Gastroesophageal sphincter (tissue), 4 donors: ENCODE data around the gene KASH5. TPM values are rescaled to one million over a fixed set of nuclear protein-coding genes. Genes with fewer than 3 reads are reported as not detected.

Experiments
- ATAC-seq: fragments of 150-250 bp; one replicate; pipeline ENCODE4 v1.9.1; 2016; ENCODE audit warnings: mild to moderate bottlenecking, moderate library complexity
- H3K27ac ChIP-seq, 4 donors: fragments of 200-600 bp; sonication (generic) in 3 of 4; 1 replicate in 3 of 4; 2 replicates in 1 of 4; pipeline ENCODE4 v1.5.1; 2016 to 2019
- H3K27me3 ChIP-seq: fragments of 200-600 bp; sonication (generic); one replicate; pipeline ENCODE4 v1.5.1; 2019
- H3K36me3 ChIP-seq, 2 donors: fragments of 200-600 bp; sonication (generic); one replicate each; pipeline ENCODE4 v1.5.1; 2019; ENCODE audit warnings: control low read depth in 1 of 2
- H3K4me1 ChIP-seq, 3 donors: fragments of 200-600 bp; sonication (generic); 1 replicate in 2 of 3; 2 replicates in 1 of 3; pipeline ENCODE4 v1.5.1; 2016 to 2019; ENCODE audit warnings: control low read depth in 2 of 3
- H3K4me3 ChIP-seq, 2 donors: fragments of 200-600 bp; sonication (generic); one replicate each; pipeline ENCODE4 v1.5.1; 2019; ENCODE audit warnings: mild to moderate bottlenecking in 1 of 2, moderate library complexity in 1 of 2
- H3K9me3 ChIP-seq, 3 donors: fragments of 200-600 bp; sonication (generic); one replicate each; pipeline ENCODE4 v1.5.1; 2017 to 2019; ENCODE audit warnings: control low read depth in 2 of 3
- EP300 ChIP-seq: sonication (generic); formaldehyde crosslinking; IDR thresholded peaks from one replicate; pipeline ENCODE4 v1.6.1; 2017; ENCODE audit warnings: antibody characterized with exemption, mild to moderate bottlenecking
- POLR2A ChIP-seq, 2 donors: fragments of 450-650 bp; IDR thresholded peaks; one replicate each; pipeline ENCODE4 v1.6.1; 2017; ENCODE audit warnings: antibody characterized with exemption in 2 of 2, mild to moderate bottlenecking in 2 of 2, moderate library complexity in 1 of 2
- POLR2AphosphoS5 ChIP-seq: sonication (generic); formaldehyde crosslinking; IDR thresholded peaks from one replicate; pipeline ENCODE4 v1.6.1; 2017; ENCODE audit warnings: antibody characterized with exemption
- WGBS, 2 donors: methylation state at CpG; one replicate each; pipeline ENCODE4 v1.1.5; 2018; ENCODE audit warnings: low coverage in 1 of 2; 5-methylcytosine and 5-hydroxymethylcytosine counted together
- total RNA-seq, 4 donors: library from RNA; depleted of rRNA; stranded (reverse); fragments of >200 nt; gene quantifications; one replicate each; pipeline ENCODE4 v1.1.0, GENCODE V29; 2016
- TF ChIP-seq, protein P1 (sequence below), 4 experiments: fragments of 200-600 bp in 2 of 4; fragments of 450-650 bp in 2 of 4; sonication (generic) in 1 of 4; IDR thresholded peaks; one replicate each; pipeline ENCODE4 v1.5.1; 2017 to 2019; ENCODE audit warnings: antibody characterized with exemption in 4 of 4, mild to moderate bottlenecking in 2 of 4, moderate library complexity in 2 of 4

KASH5 gene
- total RNA-seq, 4 donors from 2014 or later = not detected

- H3K27ac ChIP-seq = peak overlapping the region in 1 of 4 donors; percentile 49
- no peaks in the 10 kb centered on the region for H3K9me3 ChIP-seq
- H3K4me3 ChIP-seq = peak overlapping the region in 1 of 2 donors; percentile 67
- H3K4me1 ChIP-seq = peaks cover 0 to 31% (median 5%) of the 10 kb centered on the region in 3 donors
- 9 to 18% methylated on average over 11 to 14 of the region's 19 CpGs for WGBS, 2 donors
- TF ChIP-seq EP300 (no peak), POLR2A (IDR thresholded peaks at IDR 0.05) (no peak), POLR2AphosphoS5 (no peak)
- TF ChIP-seq, protein P1, sequence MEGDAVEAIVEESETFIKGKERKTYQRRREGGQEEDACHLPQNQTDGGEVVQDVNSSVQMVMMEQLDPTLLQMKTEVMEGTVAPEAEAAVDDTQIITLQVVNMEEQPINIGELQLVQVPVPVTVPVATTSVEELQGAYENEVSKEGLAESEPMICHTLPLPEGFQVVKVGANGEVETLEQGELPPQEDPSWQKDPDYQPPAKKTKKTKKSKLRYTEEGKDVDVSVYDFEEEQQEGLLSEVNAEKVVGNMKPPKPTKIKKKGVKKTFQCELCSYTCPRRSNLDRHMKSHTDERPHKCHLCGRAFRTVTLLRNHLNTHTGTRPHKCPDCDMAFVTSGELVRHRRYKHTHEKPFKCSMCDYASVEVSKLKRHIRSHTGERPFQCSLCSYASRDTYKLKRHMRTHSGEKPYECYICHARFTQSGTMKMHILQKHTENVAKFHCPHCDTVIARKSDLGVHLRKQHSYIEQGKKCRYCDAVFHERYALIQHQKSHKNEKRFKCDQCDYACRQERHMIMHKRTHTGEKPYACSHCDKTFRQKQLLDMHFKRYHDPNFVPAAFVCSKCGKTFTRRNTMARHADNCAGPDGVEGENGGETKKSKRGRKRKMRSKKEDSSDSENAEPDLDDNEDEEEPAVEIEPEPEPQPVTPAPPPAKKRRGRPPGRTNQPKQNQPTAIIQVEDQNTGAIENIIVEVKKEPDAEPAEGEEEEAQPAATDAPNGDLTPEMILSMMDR (IDR thresholded peaks at IDR 0.05) = no peak
- no peaks in the 10 kb centered on the region for H3K36me3 ChIP-seq
- H3K27me3 ChIP-seq = peaks cover 76% of the 10 kb centered on the region
- no peak for ATAC-seq
Measured at GRCh38 chr19:49440439-49441209, 52.6 kb downstream of the KASH5 start.

- peak; percentile 26 for ATAC-seq
Measured at GRCh38 chr19:49441210-49441959, 53.3 kb downstream of the KASH5 start, which contains the start of gene SLC17A7. Gene SLC17A7, minus strand, starts transcription at chr19:49441527. Its CDS starts 148 bp downstream, at chr19:49441379.

GRCh38 chr19:49441960-49442350 lies 53.9 kb downstream of the KASH5 start:
- 12 to 16% methylated on average over 10 to 14 of the region's 14 CpGs for WGBS, 2 donors
- Histone ChIP-seq H3K4me1 (peaks cover 0 to 31% (median 5%) of the 10 kb centered on the region in 3 donors), H3K27ac (peak overlapping the region in 3 of 4 donors; percentile 77 to 82 (median 82)), H3K27me3 (peaks cover 63% of the 10 kb centered on the region), H3K9me3 (no peaks in the 10 kb centered on the region), H3K36me3 (peaks cover 0 to 9% of the 10 kb centered on the region in 2 donors), H3K4me3 (peak overlapping the region in 1 of 2 donors; percentile 67)
- TF ChIP-seq POLR2A (IDR thresholded peaks at IDR 0.05) = no peak
- no peak for TF ChIP-seq EP300
- TF ChIP-seq POLR2AphosphoS5 = no peak
- TF ChIP-seq, protein P1 (IDR thresholded peaks at IDR 0.05) = no peak
- no peak for ATAC-seq

More at GRCh38 chr19:49441210-49441959, 53.3 kb downstream of the KASH5 start, which contains the start of gene SLC17A7:
- H3K27ac ChIP-seq = peak within 1 kb of the TSS in 3 of 4 donors; percentile 77 to 82 (median 82)
- H3K9me3 ChIP-seq = no peaks in the 10 kb centered on the region
- peak within 1 kb of the TSS in 1 of 2 donors; percentile 67 for H3K4me3 ChIP-seq
- TF ChIP-seq POLR2A (IDR thresholded peaks at IDR 0.05) (no peak), EP300 (no peak), POLR2AphosphoS5 (no peak)
- TF ChIP-seq, protein P1 (IDR thresholded peaks at IDR 0.05) = no peak
- H3K4me1 ChIP-seq = peaks cover 0 to 31% (median 5%) of the 10 kb centered on the region in 3 donors
- 5 to 9% methylated on average over 13 of the region's 56 CpGs for WGBS, 2 donors
- peaks cover 69% of the 10 kb centered on the region for H3K27me3 ChIP-seq
- peaks cover 0 to 4% of the 10 kb centered on the region in 2 donors for H3K36me3 ChIP-seq

GRCh38 chr19:49442354-49442753 lies 54.3 kb downstream of the KASH5 start:
- Histone ChIP-seq H3K27me3 (peaks cover 59% of the 10 kb centered on the region), H3K4me3 (peak overlapping the region in 1 of 2 donors; percentile 67), H3K9me3 (no peaks in the 10 kb centered on the region), H3K36me3 (peaks cover 0 to 13% of the 10 kb centered on the region in 2 donors), H3K4me1 (peaks cover 0 to 31% (median 5%) of the 10 kb centered on the region in 3 donors), H3K27ac (peak overlapping the region in 3 of 4 donors; percentile 77 to 82 (median 82))
- WGBS, 2 donors = 5 to 18% methylated on average over 4 to 11 of the region's 11 CpGs
- TF ChIP-seq, protein P1 (IDR thresholded peaks at IDR 0.05) = no peak
- TF ChIP-seq EP300 (no peak), POLR2AphosphoS5 (no peak), POLR2A (IDR thresholded peaks at IDR 0.05) (no peak)
- peak; percentile 27 for ATAC-seq
